GM19455 (cell line): ENCODE measurements around the gene TMEM222.
"Not testable (repeated sequence)": the region's sequence is repeated elsewhere in the genome, so short reads cannot be mapped to it uniquely, and the experiment has no call there.

Experiments used
- ATAC-seq: cut with Tn5 transposase; IDR thresholded peaks from one replicate; pipeline ENCODE4 v1.9.1; 2021; ENCODE audit not compliant: unreplicated experiment

TMEM222 gene, protein sequence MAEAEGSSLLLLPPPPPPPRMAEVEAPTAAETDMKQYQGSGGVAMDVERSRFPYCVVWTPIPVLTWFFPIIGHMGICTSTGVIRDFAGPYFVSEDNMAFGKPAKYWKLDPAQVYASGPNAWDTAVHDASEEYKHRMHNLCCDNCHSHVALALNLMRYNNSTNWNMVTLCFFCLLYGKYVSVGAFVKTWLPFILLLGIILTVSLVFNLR

DNA sequence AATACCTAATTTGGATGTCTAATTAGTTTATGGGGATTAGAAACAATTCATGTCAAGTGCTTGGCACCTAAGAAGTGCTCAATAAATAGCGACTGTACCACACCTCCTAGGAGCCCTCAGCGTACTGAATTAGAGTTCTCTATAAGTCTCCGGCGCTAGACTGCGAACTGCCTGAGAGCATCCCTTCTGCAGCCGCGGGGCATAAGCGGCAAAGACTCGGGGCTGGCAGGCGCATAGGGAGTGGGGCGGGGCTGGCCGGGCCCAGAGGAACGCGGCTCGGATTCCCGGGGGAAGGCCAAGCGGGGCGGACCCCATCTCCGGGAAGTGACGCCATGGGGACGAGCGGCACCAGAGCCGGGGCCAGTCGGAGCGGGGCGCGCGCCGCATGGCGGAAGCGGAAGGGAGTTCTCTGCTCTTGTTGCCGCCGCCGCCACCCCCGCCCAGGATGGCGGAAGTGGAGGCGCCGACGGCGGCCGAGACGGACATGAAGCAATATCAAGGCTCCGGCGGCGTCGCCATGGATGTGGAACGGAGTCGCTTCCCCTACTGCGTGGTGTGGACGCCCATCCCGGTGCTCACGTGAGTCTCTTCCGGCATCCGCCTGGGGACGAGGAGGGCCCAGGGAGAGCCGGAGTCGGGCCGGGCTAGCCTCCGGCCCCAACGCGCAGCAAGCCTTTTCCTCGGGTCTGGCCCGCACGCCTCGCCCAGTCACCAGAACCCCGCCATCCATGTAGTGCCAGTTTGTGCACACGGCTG is at the start of gene TMEM222:
TSS of gene TMEM222 (plus strand) at position 351 of the 756 bp plus-strand sequence. CDS start at position 386, 35 bp downstream.
- ATAC-seq = peak; percentile 93

DNA sequence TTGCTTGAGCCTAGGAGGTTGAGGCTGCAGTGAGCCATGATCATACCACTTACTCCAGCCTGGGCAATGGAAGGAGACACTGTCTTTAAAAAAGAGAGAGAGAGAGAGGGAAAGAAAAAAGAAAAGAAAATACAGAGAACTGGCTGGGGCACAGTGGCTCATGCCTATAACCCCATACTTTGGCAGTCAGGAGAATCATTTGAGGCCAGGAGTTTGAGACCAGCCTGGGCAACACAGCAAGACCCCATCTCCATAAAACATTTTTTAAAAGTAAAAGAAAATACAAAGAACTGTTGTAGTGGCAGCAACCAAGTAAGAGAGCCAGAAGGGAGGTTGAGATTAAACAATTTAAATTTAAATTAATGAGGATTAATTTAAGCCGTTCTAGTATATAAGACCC is 47.8 kb upstream of the TMEM222 start:
- ATAC-seq = no peak

DNA sequence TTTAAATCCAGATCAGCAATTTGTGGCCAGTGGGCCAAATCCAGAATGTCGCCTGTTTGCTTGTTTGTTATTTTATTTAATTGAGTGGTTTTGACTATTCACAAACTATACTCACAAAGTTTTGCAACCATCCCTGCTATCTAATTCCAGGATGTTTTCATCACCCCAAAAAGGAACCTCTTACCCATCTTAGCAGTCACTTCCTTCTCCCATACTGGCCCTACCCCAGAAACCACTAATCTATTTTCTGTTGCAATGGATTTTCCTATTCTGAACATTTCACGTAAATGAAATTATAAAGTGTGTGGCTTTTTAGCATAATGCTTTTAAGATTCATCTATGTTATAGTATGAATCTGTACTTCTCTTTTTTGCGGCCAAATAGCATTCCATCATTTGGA is 46.3 kb upstream of the TMEM222 start:
- ATAC-seq = no peak

DNA sequence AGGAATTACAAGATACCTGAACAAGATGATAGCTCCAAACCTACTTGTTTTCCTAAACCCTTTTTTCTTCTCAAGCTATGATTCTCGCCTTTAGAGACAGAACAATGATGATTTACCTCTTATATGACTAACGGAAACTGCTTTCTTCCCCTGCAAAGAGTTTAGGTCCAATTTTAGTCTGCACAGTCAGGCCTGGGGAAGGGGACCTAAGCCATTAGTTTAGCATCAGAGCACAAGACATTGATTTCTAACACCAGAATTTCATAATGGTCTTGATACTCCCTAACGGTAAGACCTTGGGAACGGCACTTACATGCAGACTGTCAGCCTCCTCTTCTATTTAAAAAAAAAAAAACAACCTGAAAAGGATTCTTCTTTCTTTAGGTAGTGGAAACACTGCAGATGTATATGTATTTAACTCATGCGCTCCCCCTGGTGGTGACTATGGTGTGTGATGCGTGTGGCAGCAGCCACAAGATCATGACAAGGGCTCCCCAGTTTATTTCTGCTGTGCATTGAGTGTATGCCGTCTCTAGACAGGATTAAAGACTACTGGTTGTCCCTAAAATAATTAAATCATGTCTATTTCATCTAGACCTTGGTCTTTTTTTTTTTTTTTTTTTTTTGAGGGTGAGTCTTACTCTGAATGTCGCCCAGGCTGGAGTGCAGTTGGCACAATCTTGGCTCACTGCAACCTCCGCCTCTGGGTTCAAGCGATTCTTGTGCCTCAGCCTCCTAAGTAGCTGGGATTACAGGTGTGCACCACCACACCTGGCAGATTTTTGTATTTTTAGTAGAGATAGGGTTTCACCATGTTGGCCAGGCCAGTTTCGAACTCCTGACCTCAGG is 37.3 kb upstream of the TMEM222 start:
- no peak for ATAC-seq

DNA sequence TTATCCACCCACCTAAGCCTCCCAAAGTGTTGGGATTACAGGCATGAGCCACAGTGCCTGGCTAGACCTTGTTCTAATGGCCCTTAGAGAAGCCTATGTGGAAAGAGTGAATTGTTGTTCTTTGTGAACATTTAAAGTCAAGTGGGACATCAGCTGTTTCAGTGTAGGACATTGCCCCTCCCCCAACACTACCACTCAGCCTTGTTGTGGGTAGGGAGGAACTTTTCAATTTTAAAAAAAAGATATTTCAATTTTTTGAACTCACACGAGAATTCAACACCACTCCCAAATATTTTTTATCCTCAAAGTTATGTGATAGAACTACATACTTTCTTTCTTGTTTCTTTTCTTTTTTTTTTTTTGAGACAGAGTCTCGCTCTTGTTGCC is 36.7 kb upstream of the TMEM222 start:
- no peak for ATAC-seq

DNA sequence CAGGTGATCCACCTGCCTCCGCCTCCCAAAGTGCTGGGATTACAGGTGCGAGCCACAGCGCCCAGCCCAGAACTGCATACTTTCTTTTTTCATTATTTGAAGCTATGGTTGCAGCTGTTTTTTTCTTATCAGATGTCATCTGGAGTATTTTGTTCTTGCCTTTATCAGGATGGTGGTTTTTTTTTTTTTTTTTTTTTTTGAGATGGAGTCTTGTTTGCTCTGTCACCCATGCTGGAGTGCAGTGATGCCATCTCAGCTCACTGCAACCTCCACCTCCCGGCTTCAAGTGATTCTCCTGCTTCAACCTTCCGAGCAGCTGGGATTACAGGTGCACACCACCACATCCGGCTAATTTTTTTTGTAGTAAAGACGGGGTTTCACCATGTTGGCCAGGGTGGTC is 36.1 kb upstream of the TMEM222 start:
- ATAC-seq = not testable (repeated sequence)

DNA sequence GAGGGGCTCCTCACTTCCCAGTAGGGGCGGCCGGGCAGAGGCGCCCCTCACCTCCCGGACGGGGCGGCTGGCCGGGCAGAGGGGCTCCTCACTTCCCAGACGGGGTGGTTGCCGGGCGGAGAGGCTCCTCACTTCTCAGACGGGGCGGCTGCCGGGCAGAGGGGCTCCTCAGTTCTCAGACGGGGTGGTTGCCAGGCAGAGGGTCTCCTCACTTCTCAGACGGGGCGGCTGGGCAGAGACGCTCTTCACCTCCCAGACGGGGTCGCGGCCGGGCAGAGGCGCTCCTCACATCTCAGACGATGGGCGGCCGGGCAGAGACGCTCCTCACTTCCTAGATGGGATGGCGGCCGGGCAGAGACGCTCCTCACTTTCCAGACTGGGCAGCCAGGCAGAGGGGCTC is 32.8 kb upstream of the TMEM222 start:
- ATAC-seq = not testable (repeated sequence)

DNA sequence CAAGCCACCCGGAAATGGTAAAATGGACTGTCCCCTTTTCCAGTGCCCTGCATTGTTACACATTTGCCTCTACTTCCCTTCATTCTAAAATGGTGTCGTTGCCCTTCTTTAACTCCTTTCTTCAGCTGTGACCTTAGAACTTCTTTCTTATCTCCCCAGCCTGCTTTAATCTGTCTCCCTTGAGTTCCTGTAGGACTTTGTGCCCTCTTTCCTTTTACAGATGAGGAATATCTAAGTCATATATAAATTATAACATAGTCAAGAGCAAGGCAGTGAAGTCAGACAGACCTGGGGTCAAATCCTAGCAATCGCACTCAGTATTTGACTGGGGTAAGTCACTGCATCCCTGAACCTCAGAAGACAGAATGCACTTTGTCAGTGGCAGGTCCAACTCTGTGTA is 31.4 kb upstream of the TMEM222 start:
- ATAC-seq = no peak

DNA sequence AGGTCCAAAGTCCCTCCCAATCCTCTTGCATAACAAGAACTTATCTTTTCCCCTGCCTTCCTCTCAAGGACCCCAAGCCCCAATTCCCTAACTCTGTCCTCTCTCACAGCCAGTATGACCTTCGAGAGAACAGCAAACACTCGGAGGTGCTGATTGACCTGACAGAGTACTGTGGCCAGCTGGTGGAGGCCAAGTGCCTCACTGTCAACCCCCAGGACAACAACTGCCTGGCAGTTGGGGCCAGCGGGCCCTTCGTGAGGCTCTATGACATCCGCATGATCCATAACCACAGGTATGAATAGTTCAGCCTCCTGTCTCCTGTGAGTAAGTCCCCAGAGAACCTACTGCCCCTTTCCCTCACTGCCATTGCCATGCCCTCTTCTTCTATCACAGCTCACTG is 29.9 kb upstream of the TMEM222 start:
- ATAC-seq = no peak

DNA sequence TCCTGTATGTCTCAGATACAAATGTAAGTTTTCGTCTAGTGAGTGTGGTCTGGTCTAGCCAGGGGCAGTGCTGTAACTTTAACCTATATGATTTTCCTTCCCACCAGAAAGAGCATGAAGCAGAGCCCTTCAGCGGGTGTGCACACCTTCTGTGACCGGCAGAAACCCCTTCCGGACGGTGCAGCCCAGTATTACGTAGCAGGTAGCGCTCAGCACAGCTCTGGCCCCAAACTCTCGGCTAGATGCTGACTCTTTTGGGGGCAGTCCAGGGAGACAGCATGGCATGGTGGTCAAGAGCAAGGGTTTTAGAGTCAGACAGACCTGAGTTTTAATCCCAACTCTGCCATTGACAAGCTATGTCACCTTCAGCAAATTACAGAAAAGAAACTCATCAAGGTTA is 28.0 kb upstream of the TMEM222 start:
- no peak for ATAC-seq

DNA sequence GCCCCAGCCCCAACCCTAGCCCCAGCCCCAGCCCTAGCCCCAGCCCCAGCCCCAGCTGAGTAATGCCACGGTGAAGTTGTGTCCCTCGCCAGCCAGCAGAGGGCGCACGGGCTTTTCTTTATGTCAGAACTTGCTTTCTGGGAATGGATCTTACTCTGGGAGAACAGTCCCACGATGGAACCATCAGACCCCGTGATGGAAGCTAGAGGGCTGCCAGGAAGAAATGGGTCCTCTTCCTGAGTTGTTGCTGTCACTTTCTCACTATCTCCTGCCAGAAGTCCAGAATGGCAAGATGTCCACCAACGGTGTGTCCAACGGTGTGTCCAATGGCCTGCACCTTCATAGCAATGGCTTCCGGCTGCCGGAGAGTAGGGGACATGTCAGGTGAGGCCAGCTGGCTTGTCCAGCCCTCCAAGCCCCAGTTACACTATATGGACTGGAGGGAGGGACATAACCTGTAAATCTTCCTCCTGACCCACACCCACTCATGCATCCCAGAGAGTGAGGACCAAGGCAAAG is 25.1 kb upstream of the TMEM222 start:
- no peak for ATAC-seq

DNA sequence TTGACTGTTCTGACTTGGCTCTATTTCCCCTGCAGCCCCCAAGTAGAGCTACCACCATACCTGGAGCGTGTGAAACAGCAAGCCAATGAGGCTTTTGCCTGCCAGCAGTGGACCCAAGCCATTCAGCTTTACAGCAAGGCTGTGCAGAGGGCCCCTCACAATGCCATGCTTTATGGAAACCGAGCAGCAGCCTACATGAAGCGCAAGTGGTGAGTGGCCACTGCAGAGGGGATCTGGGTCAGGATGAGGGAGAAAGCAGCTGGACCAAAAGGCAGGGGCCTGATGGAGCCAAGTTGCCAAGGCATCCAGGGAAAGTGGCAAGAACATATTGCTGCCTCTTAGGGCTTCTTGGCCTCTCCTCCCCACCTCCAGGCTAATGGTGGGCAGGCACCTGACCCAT is 24.1 kb upstream of the TMEM222 start:
- ATAC-seq = no peak

DNA sequence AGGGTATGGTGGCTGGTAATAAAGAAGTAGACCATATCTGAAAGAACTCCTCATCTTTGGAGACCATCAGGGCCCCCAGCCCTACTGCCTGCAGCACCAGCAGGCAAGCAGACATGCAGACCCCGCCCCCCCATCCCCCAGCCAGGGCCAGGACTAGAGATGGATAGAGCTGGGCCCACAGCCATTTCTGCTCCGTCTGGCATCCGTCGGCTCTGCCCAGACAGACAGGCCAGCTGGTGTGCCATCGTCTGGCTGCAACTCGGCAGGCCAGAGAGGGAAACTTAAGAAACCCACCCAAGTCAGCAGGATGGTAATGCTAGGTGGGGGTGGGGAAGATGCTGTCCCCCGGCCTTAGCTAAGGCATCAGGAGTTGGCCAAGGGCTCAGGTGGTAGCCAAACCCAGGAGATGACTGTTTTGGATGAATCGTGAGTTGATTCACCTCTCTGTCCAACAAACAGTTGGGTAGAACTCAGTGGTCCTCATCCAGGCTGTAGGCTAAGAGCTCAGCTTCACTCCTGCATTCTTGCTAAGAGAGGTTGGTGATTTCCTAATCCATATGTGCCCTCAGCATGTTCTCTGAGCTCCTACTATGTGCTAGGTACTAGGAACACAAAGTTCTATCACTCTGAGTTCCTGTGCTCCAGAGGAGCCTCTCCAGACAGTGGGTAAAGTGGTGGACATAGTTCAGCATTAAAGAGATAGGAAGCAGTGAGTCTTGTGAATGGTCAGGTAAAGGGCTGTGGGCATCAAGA is 23.2 kb upstream of the TMEM222 start:
- ATAC-seq = no peak

DNA sequence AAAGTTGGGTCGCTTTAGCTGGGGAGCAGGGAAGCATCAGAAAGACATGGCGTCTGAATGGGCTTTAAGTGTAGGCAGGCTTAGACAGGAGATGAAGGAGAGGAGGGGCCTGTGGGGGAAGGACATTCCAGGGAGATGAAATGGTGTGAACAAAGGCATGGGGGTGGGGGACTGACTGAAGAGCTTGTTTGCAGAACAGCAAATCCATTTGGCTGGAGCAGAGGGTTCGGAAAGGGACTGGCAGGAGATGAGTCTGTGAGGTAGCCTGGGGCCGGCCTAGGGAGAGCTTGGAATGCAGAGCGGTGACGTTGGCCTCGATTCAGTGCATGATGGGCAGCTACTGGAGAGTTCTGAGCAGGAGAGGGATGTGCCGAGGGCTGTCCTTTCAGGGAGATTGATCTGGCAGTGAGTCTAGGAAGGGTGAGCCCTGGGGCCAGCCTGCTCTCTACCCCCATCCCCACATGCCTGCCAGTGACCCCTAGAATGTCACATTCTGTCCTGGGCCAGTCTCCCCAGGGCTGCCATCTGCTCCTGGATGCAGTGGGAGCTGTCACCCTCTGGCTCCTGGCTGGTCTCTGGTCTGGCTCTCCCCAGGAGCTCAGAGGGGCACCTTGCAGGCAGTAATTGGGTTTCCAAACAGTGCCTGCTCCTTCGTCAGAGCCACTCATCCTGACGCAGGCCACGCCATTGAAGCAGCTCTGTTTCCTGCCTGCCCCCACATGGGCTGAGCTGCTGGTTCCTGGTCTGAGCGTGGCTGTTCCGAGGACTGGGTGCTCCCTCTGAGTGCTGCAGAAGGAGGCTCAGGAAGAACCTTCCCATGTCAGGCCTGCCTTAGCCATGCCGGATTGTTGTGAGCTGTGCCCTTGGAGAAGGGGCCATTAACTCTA is 22.3 kb upstream of the TMEM222 start:
- ATAC-seq = no peak

DNA sequence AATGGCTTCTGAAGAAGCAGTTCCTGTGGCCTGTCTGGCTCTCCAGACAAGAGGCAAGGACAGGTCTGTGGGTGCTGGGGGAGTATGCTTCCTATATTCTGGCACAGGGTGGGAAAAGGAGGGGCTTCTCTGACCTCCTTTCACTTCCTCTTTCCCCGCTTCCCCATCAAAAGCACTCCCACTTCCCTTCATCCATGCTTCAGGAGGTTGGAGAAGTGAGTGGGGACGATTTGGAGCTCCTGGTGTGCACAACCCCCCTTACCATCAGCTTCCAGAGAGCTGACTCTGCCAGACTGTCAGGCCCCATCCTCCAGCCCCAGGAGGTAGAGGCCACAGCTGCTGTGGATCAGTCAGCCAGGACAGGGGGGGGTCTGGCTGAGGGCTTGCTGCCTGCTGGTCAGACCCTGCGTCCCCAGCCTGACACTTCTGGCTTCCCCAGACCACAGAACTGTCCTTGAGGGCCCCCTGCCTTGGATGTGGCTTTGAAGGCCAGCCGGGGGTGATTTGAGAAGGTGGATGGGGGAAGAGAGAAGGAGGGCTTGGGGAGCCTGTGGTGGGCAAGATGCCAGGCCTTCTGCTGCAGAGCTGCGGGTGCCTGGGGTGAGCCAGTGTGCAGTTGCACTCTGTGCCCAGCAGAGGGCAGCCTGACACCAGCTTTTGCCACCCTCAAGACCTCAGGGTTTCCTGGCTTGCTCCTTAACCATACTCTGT is 21.5 kb upstream of the TMEM222 start:
- ATAC-seq = no peak

DNA sequence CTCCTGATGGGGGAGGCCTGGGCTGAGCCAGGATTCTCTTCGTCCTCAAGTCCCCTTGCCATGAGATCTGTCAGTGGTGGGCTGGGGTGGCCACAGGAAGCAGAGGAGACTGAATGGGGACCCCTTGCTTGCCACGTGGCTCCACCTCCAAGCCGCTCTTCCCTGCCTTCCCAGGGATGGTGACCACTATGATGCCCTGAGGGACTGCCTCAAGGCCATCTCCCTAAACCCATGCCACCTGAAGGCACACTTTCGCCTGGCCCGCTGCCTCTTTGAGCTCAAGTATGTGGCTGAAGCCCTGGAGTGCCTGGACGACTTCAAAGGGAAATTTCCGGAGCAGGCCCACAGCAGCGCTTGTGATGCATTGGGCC is 20.9 kb upstream of the TMEM222 start:
- ATAC-seq = no peak

DNA sequence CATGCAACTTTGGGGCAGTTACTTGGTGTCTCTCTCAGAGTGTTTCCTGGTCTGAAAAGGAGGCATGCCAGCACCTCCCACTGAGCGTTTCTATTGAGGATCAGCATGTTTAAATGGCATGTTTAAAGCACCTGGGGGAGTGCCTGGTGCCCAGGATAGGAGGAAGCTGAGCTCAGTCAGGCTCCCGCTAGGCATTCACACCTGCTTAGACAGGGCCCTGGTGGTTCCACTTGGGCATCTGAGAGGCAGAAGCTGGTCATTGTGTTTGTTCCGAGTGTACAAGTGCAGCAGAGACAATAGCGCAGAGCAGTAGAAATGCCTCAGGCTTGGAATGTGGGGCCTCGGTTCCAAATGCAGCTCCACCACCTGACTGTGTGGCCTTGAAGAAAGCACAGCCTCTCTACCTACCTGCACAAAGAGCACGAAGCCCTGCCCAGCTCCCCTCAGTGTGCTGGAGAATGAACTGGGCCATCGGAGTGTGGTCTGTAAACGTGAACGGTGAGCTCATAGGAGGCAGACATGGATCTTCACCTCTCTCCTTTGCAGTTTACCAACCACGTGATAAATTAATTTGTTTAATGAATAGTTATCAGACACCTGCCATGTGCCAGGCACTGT is 20.3 kb upstream of the TMEM222 start:
- no peak for ATAC-seq

DNA sequence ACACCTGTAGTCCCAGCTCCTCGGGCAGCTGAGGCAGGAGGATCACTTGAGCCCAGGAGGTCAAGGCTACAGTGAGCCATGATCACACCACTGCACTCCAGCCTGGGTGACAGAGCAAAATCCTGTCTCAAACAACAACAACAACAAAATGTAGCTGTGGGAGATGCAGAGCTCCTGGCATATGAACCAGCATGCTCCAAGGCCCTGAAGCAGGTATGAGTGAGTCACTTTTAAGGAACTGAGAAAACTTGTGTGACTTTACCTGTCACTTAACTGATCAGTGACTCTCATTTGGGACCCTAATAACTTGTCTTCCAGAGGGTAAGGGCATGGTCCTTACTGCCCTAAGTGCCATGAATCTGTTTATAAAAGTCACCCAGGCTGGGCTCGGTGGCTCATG is 19.4 kb upstream of the TMEM222 start:
- ATAC-seq = no peak

DNA sequence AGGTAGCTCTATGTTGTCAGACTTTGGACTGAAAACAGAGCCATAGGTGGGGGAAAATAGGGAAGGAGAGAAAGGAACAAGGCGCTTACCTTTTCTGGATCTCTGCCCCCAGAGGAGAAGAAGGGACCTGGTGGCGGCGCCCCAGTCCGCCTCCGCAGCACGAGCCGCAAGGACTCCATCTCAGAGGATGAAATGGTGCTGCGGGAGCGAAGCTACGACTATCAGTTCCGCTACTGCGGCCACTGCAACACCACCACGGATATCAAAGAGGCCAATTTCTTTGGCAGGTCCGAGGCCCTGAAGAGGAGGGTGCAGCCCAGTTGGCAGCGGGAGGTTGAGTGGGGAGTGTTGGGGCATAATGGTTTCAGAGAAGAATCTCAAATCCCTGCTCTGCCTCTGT is 18.5 kb upstream of the TMEM222 start:
- no peak for ATAC-seq
